C4-2B (cell line): ENCODE data around the gene SULT1A3.
"Not testable (repeated sequence)": the region's sequence is repeated elsewhere in the genome, so short reads cannot be mapped to it uniquely, and the experiment has no call there.

Experiments
- H3K27ac ChIP-seq: fragments of 450-650 bp; 2 replicates; pipeline ENCODE4 v1.5.1; 2017
- CTCF ChIP-seq: fragments of 450-650 bp; conservative IDR thresholded peaks from 2 replicates; pipeline ENCODE4 v1.5.1; 2017; ENCODE audit warnings: mild to moderate bottlenecking
- ZFX ChIP-seq: fragments of 450-650 bp; IDR thresholded peaks from 2 replicates; pipeline ENCODE4 v1.6.1; 2017

SULT1A3 gene

GRCh38 chr16:30199049-30199448, at the start of gene SULT1A3:
SULT1A3 (plus strand) TSS chr16:30199255; CDS start chr16:30200729, 1,474 bp downstream.
- not testable (repeated sequence) for H3K27ac ChIP-seq

- H3K27ac ChIP-seq = no peak overlapping the region
- TF ChIP-seq CTCF (no peak), ZFX (no peak)
Observed at GRCh38 chr16:30151091-30151490, 48.0 kb upstream of the SULT1A3 start.

- no peak for TF ChIP-seq ZFX
- no peak for TF ChIP-seq CTCF
Observed at GRCh38 chr16:30152517-30152916, 46.5 kb upstream of the SULT1A3 start.

GRCh38 chr16:30155188-30155587, 43.9 kb upstream of the SULT1A3 start:
- H3K27ac ChIP-seq = no peak overlapping the region
- TF ChIP-seq ZFX (no peak), CTCF (no peak)

More at GRCh38 chr16:30152517-30152916, 46.5 kb upstream of the SULT1A3 start:
- no peak overlapping the region for H3K27ac ChIP-seq

- TF ChIP-seq ZFX (no peak), CTCF (no peak)
- H3K27ac ChIP-seq = no peak overlapping the region
Observed at GRCh38 chr16:30157214-30157613, 41.8 kb upstream of the SULT1A3 start.

- TF ChIP-seq CTCF (no peak), ZFX (no peak)
- H3K27ac ChIP-seq = no peak overlapping the region
Observed at GRCh38 chr16:30163538-30163937, 35.5 kb upstream of the SULT1A3 start.

- H3K27ac ChIP-seq = no peak overlapping the region
- TF ChIP-seq CTCF (no peak), ZFX (no peak)
Observed at GRCh38 chr16:30166202-30166902, 32.7 kb upstream of the SULT1A3 start.

- H3K27ac ChIP-seq = not testable (repeated sequence)
Observed at GRCh38 chr16:30168746-30169145, 30.3 kb upstream of the SULT1A3 start.

GRCh38 chr16:30169416-30169815, 29.6 kb upstream of the SULT1A3 start:
- H3K27ac ChIP-seq = not testable (repeated sequence)

GRCh38 chr16:30170145-30170544, 28.9 kb upstream of the SULT1A3 start:
- H3K27ac ChIP-seq = not testable (repeated sequence)
